Gastrocnemius medialis (tissue), 4 donors: ENCODE results near the gene PYDC1.

Experiments used
- POLR2A ChIP-seq, 2 donors: fragments of 450-650 bp; IDR thresholded peaks; one replicate each; pipeline ENCODE4 v1.6.1; 2017; ENCODE audit warnings: antibody characterized with exemption in 2 of 2, mild to moderate bottlenecking in 2 of 2, moderate library complexity in 2 of 2
- TF ChIP-seq, protein P1 (sequence below), 5 experiments: fragments of 450-650 bp in 3 of 5; fragments of 200-600 bp in 2 of 5; sonication (generic) in 2 of 5; IDR thresholded peaks in 4 of 5; conservative IDR thresholded peaks in 1 of 5; 1 replicate in 4 of 5; 2 replicates in 1 of 5; pipeline ENCODE4 v1.5.1; 2016 to 2019; ENCODE audit warnings: antibody characterized with exemption in 5 of 5, mild to moderate bottlenecking in 3 of 5, moderate library complexity in 3 of 5

DNA sequence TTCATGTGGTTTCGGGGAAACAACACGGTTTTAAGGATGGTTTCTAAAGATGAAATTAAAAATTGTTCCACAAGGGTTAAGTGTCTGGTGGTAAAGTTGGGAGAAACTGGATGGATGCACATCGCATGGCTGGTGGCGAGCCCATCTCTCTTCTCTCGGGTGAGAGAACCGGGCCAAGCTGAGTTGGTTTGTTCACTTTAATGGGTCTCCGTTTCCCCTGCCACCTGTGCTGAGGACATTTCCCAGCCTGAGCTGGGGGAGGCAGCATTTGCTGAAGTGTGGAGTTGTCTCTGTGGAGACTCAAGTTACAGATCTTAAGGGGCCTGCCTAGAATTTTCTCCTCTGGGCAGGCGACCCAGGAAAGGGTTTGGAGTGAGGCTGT is 29.1 kb downstream of the PYDC1 start:
- TF ChIP-seq, protein P1, sequence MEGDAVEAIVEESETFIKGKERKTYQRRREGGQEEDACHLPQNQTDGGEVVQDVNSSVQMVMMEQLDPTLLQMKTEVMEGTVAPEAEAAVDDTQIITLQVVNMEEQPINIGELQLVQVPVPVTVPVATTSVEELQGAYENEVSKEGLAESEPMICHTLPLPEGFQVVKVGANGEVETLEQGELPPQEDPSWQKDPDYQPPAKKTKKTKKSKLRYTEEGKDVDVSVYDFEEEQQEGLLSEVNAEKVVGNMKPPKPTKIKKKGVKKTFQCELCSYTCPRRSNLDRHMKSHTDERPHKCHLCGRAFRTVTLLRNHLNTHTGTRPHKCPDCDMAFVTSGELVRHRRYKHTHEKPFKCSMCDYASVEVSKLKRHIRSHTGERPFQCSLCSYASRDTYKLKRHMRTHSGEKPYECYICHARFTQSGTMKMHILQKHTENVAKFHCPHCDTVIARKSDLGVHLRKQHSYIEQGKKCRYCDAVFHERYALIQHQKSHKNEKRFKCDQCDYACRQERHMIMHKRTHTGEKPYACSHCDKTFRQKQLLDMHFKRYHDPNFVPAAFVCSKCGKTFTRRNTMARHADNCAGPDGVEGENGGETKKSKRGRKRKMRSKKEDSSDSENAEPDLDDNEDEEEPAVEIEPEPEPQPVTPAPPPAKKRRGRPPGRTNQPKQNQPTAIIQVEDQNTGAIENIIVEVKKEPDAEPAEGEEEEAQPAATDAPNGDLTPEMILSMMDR (IDR thresholded peaks at IDR 0.05 in 4 of 5, conservative IDR thresholded peaks at IDR 0.05 in 1 of 5): no peak
- TF ChIP-seq POLR2A (IDR thresholded peaks at IDR 0.05): no peak
